GM12878 (cell line): Measurements from ENCODE around the gene OSTC. TPM values are rescaled to one million over a fixed set of nuclear protein-coding genes. Genes with fewer than 3 reads are reported as not detected.

Experiments used
- ATAC-seq: fragments of 200-7000 bp; cut with Tn5 transposase; 3 replicates; pipeline ENCODE4 v1.9.1; 2020; ENCODE audit warnings: mild to moderate bottlenecking, moderate library complexity
- BruUV-seq: library from RNA; stranded (reverse); fragments of 400-500 nt; replicated peaks from 2 replicates; lab custom pipeline; 2021; lab: Mats Ljungman, UMichigan
- CTCF ChIA-PET: fragments of 300-600 bp; sonication (Branson Sonifier 250); formaldehyde crosslinking; extraction: SDS; loops from one replicate; lab custom pipeline; 2021; ENCODE audit warnings: inconsistent platforms; lab: Yijun Ruan, JAX
- POLR2A ChIA-PET: fragments of 350-600 bp; formaldehyde crosslinking; extraction: SDS; loops from one replicate; lab custom pipeline; 2021; ENCODE audit warnings: inconsistent platforms; lab: Charles Lee
- RAD21 ChIA-PET: fragments of 300-600 bp; sonication (Branson Sonifier 250); formaldehyde crosslinking; loops from one replicate; lab custom pipeline; 2023; ENCODE audit warnings: antibody characterized with exemption; ENCODE audit not compliant: unreplicated experiment; lab: Charles Lee
- SMC1A ChIA-PET: fragments of 300-600 bp; sonication (Branson Sonifier 250); formaldehyde crosslinking; loops from one replicate; lab custom pipeline; 2023; ENCODE audit not compliant: unreplicated experiment, uncharacterized antibody; lab: Charles Lee
- DNase-seq: peaks from one replicate; pipeline ENCODE4 v3.0.0-alpha.2; 2011; ENCODE audit warnings: low read depth, low spot score
- FAIRE-seq: peaks from 3 replicates; lab custom pipeline; 2011; peaks lifted over from hg19 to GRCh38; lab: Jason Lieb, UNC
- H2AFZ ChIP-seq: 2 replicates; pipeline ENCODE4 v1.6.0; 2011; ENCODE audit warnings: low read depth, low read length, control low read depth; ENCODE audit not compliant: control insufficient read depth
- H3K27ac ChIP-seq: 2 replicates; pipeline ENCODE4 v1.5.1; 2011; ENCODE audit warnings: control low read depth; ENCODE audit not compliant: control insufficient read depth, insufficient read depth
- H3K27me3 ChIP-seq, 2 experiments: replicated peaks in 1 of 2; 2 replicates each; pipeline versions ENCODE4 v1.6.0 to v1.6.1; 2011; ENCODE audit warnings: low read length in 1 of 2; ENCODE audit not compliant: control insufficient read depth in 2 of 2, insufficient read depth in 2 of 2
- H3K36me3 ChIP-seq, 2 experiments: 2 replicates each; pipeline ENCODE4 v1.5.1; 2011; ENCODE audit warnings: low read length in 1 of 2; ENCODE audit not compliant: control insufficient read depth in 2 of 2, insufficient read depth in 2 of 2
- H3K4me1 ChIP-seq: 2 replicates; pipeline ENCODE4 v1.6.1; 2011; ENCODE audit warnings: mild to moderate bottlenecking, low read length, moderate library complexity, mixed read lengths; ENCODE audit not compliant: control insufficient read depth, insufficient read depth
- H3K4me2 ChIP-seq: 2 replicates; pipeline ENCODE4 v1.6.0; 2011; ENCODE audit warnings: control low read depth; ENCODE audit not compliant: control insufficient read depth, insufficient read depth
- H3K4me3 ChIP-seq: fragments of 200-600 bp; sonication (generic); 2 replicates; pipeline ENCODE4 v1.5.1; 2016
- H3K79me2 ChIP-seq: 2 replicates; pipeline ENCODE4 v1.6.0; 2011; ENCODE audit warnings: low read length; ENCODE audit not compliant: control insufficient read depth, insufficient read depth
- H3K9ac ChIP-seq: 2 replicates; pipeline ENCODE4 v1.8.0; 2011; ENCODE audit warnings: low read length, control low read depth, mixed read lengths; ENCODE audit not compliant: control insufficient read depth, insufficient read depth
- H3K9me3 ChIP-seq: replicated peaks from 3 replicates; pipeline ENCODE4 v1.5.1; 2011; ENCODE audit warnings: mild to moderate bottlenecking, low read length; ENCODE audit not compliant: control insufficient read depth, insufficient read depth
- H4K20me1 ChIP-seq: 2 replicates; pipeline ENCODE4 v1.6.0; 2011; ENCODE audit not compliant: control insufficient read depth, insufficient read depth
- BHLHE40 ChIP-seq, 2 experiments: fragments of 450-650 bp in 1 of 2; IDR thresholded peaks; 2 replicates each; pipeline ENCODE4 v1.6.1; 2011 to 2017; ENCODE audit warnings: low read depth in 2 of 2, borderline replicate concordance in 1 of 2, improper control_type of control experiment in 1 of 2, low read length in 1 of 2, mild to moderate bottlenecking in 1 of 2
- WGBS: methylation state at CpG from one replicate; pipeline ENCODE4 v1.1.6; 2016; ENCODE audit warnings: low lambda C conversion rate; ENCODE audit not compliant: insufficient replicate concordance, insufficient coverage; ENCODE audit errors: missing lambda C conversion rate; 5-methylcytosine and 5-hydroxymethylcytosine counted together
- in situ Hi-C: fragments of 300-500 bp; cut with MboI; formaldehyde crosslinking; loops from 9 replicates; pipeline ENCODE4 v1.14.3; 2018; ENCODE audit warnings: mixed read lengths
- intact Hi-C: fragments of 100-400 bp; cut with micrococcal nuclease; formaldehyde crosslinking; loops from one replicate; pipeline ENCODE4 v1.14.2; 2022; ENCODE audit not compliant: unreplicated experiment
- polyA plus RNA-seq, 11 experiments: library from polyadenylated mRNA; depleted of rRNA in 4 of 11; unstranded in 6 of 11; stranded (reverse) in 5 of 11; fragments of >200 nt; fragmentation: Nextera tagmentation in 4 of 11; fragmentation: Illumina TruSeq in 1 of 11; extraction: Ambion mirVana in 4 of 11; extraction: Trizol in 1 of 11; gene quantifications; 1 replicate in 1 of 11; 2 replicates in 10 of 11; pipeline versions ENCODE4 v1.2.1 to v1.2.3, GENCODE V29; 2011 to 2016; ENCODE audit warnings: inconsistent platforms in 2 of 11, missing spikeins in 2 of 11, low read depth in 1 of 11
- total RNA-seq, 4 experiments: library from RNA; depleted of rRNA in 3 of 4; stranded (reverse); fragments of >200 nt in 3 of 4; fragmentation: Illumina TruSeq in 1 of 4; extraction: Trizol in 1 of 4; gene quantifications; 2 replicates each; pipeline versions ENCODE4 v1.2.1 to v1.2.3, GENCODE V29; 2013 to 2021
- TF ChIP-seq, protein P1 (sequence below): IDR thresholded peaks from 2 replicates; pipeline ENCODE4 v1.6.1; 2012; ENCODE audit warnings: low read depth, low read length, improper control_type of control experiment
- TF ChIP-seq, protein P2 (sequence below): fragments of 450-650 bp; IDR thresholded peaks from 2 replicates; pipeline ENCODE4 v1.6.1; 2017; ENCODE audit warnings: low read depth, mild to moderate bottlenecking, moderate library complexity

The OSTC gene
- total and polyA plus RNA-seq, 10 of the 15 experiments (the other 5 are each of a cell fraction or from before 2014, with no cell fraction given), result 106 to 681 (median 181) TPM

DNA sequence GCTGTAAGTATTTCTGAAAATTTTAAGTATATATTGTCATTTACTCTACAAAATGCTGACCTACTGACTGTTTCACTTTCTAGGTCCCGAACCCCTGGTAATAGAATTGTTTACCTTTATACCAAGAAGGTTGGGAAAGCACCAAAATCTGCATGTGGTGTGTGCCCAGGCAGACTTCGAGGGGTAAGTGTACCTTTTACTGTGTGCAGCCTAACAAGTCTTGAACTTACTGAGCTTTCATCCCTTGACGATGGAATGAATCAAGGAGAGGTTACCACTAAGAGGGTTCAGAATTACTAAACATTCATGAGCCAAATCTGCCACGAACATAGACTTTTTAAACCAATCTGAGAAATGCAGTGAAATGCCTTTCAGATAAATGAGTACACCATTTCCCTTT lies 28.4 kb upstream of the OSTC start:
- in situ Hi-C loops (no loop called here), intact Hi-C loops (loop anchor here (5.0 kb wide), 1 partner anchor 1575 kb away; the partner anchor contains the start of gene ELOVL6)
- H4K20me1 ChIP-seq, result peaks cover 4% of the 10 kb centered on the region; the same call in 1 of the 2 replicates
- no peaks in the 10 kb centered on the region for H3K9me3 ChIP-seq
- 3% methylated on average over 4 of the region's 4 CpGs for whole genome bisulfite sequencing
- H3K79me2 ChIP-seq, result peaks cover 48% of the 10 kb centered on the region
- H3K9ac ChIP-seq, result peak overlapping the region; percentile 100
- ChIA-PET SMC1A (interaction anchor here (1.2 to 3.6 kb wide), 3 partner anchors 7 to 28 kb away, joined by 4 to 16 read pairs (median 7); partner anchors contain the start of gene OSTC), POLR2A (interaction anchor here (0.6 to 3.5 kb wide), 2 partner anchors 21 to 28 kb away, joined by 3 to 31 read pairs; partner anchors contain the start of gene OSTC), RAD21 (interaction anchor here (1.3 kb wide), 1 partner anchor 9 kb away, joined by 3 read pairs; no protein-coding TSS in a partner anchor), CTCF (no interaction called here)
- ATAC-seq (0 out of 3 replicates have a peak, but pooled peaks have one; percentile 4), DNase-seq (no peak), FAIRE-seq (no peak)
- peak overlapping the region; percentile 87 for H3K4me2 ChIP-seq
- H3K4me3 ChIP-seq, result peak overlapping the region; percentile 92
- no peaks in the 10 kb centered on the region for H3K27me3 ChIP-seq
- H3K27ac ChIP-seq, result peak overlapping the region; percentile 27; the same call in 1 of the 2 replicates
- H3K4me1 ChIP-seq, result peaks cover 8% of the 10 kb centered on the region; the same call in 1 of the 2 replicates
- TF ChIP-seq, protein P1, sequence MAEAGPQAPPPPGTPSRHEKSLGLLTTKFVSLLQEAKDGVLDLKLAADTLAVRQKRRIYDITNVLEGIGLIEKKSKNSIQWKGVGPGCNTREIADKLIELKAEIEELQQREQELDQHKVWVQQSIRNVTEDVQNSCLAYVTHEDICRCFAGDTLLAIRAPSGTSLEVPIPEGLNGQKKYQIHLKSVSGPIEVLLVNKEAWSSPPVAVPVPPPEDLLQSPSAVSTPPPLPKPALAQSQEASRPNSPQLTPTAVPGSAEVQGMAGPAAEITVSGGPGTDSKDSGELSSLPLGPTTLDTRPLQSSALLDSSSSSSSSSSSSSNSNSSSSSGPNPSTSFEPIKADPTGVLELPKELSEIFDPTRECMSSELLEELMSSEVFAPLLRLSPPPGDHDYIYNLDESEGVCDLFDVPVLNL, result no peak
- TF ChIP-seq, protein P2, sequence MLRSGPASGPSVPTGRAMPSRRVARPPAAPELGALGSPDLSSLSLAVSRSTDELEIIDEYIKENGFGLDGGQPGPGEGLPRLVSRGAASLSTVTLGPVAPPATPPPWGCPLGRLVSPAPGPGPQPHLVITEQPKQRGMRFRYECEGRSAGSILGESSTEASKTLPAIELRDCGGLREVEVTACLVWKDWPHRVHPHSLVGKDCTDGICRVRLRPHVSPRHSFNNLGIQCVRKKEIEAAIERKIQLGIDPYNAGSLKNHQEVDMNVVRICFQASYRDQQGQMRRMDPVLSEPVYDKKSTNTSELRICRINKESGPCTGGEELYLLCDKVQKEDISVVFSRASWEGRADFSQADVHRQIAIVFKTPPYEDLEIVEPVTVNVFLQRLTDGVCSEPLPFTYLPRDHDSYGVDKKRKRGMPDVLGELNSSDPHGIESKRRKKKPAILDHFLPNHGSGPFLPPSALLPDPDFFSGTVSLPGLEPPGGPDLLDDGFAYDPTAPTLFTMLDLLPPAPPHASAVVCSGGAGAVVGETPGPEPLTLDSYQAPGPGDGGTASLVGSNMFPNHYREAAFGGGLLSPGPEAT, result no peak
- no peak for TF ChIP-seq BHLHE40 (IDR thresholded peaks at IDR 0.05; ENCODE audit: borderline replicate concordance in 1 of 2, low read depth in 2 of 2, low read length in 1 of 2)
- BruUV-seq, result no TSS peak
- H2AFZ ChIP-seq, result no peak overlapping the region
- H3K36me3 ChIP-seq, result peaks cover 5 to 42% of the 10 kb centered on the region in 2 experiments
